ENCODE results near the gene C20orf144. TPM values are rescaled to one million over a fixed set of nuclear protein-coding genes. Genes with fewer than 3 reads are reported as not detected.

Gene C20orf144
- total and polyA plus RNA-seq, 7 donors: 0.12 to 0.66 TPM; not detected in 5

DNA sequence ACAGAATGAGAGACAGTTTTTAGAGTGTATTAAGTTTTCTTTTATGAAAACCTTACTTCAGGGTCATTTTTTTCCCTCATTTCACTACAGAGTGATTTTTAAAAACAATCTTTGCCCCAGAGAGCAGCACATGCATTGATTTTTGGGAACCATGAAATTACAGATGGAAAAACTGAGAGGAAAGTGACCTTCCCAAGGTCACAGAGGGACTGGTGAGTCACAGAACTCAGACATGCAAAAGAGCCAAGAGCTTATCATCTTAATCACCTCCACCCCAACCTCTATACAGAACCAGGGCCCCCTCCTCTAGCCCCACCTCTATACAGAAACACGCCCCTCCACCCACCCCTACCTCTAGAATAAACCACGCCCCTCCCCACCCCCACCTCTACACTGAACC lies 47.3 kb downstream of the C20orf144 start:
- 67 to 82% methylated on average over 2 of the region's 2 CpGs for WGBS, 2 donors
- TF ChIP-seq, protein P1, sequence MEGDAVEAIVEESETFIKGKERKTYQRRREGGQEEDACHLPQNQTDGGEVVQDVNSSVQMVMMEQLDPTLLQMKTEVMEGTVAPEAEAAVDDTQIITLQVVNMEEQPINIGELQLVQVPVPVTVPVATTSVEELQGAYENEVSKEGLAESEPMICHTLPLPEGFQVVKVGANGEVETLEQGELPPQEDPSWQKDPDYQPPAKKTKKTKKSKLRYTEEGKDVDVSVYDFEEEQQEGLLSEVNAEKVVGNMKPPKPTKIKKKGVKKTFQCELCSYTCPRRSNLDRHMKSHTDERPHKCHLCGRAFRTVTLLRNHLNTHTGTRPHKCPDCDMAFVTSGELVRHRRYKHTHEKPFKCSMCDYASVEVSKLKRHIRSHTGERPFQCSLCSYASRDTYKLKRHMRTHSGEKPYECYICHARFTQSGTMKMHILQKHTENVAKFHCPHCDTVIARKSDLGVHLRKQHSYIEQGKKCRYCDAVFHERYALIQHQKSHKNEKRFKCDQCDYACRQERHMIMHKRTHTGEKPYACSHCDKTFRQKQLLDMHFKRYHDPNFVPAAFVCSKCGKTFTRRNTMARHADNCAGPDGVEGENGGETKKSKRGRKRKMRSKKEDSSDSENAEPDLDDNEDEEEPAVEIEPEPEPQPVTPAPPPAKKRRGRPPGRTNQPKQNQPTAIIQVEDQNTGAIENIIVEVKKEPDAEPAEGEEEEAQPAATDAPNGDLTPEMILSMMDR (IDR thresholded peaks at IDR 0.05): no peak
- no peak for TF ChIP-seq POLR2A (IDR thresholded peaks at IDR 0.05)
- TF ChIP-seq POLR2AphosphoS5 (IDR thresholded peaks at IDR 0.05): no peak
- TF ChIP-seq EP300 (IDR thresholded peaks at IDR 0.05): no peak
- Histone ChIP-seq H3K4me1 (no peaks in the 10 kb centered on the region), H3K27ac (no peak overlapping the region), H3K27me3 (no peaks in the 10 kb centered on the region), H3K36me3 (peaks cover 11 to 60% (median 20%) of the 10 kb centered on the region in 4 donors), H3K4me3 (no peak overlapping the region), H3K9me3 (no peaks in the 10 kb centered on the region)
- no peak for DNase-seq
- intact Hi-C loops (cut with DNase I): no loop called here

DNA sequence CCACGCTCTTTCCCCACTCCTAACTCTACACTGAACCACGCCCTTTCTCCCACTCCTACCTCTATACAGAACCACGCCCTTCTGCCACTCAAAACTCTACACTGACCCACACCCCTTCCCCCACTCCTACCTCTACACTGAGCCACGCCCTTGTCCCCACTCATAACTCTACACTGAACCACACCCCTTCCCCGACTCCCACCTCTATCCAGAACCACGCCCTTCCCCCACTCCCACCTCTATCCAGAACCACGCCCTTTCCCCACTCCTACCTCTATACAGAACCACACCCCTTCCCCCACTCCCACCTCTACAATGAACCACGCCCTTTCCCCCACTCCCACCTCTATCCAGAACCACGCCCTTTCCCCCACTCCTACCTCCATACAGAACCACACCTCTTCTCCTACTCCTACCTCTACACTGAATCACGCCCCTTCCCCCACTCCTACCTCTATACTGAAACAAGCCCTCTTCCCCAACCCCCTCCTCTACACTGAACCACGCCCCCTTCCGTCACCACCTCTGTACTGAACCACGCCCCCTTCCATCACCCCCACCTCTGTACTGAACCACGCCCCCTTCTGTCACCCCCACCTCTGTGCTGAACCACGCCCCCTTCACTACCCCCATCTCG lies 47.9 kb downstream of the C20orf144 start:
- intact Hi-C loops (cut with DNase I): no loop called here
- 74 to 82% methylated on average over 16 of the region's 16 CpGs for WGBS, 2 donors
- peaks cover 11 to 65% (median 20%) of the 10 kb centered on the region in 4 donors for H3K36me3 ChIP-seq

DNA sequence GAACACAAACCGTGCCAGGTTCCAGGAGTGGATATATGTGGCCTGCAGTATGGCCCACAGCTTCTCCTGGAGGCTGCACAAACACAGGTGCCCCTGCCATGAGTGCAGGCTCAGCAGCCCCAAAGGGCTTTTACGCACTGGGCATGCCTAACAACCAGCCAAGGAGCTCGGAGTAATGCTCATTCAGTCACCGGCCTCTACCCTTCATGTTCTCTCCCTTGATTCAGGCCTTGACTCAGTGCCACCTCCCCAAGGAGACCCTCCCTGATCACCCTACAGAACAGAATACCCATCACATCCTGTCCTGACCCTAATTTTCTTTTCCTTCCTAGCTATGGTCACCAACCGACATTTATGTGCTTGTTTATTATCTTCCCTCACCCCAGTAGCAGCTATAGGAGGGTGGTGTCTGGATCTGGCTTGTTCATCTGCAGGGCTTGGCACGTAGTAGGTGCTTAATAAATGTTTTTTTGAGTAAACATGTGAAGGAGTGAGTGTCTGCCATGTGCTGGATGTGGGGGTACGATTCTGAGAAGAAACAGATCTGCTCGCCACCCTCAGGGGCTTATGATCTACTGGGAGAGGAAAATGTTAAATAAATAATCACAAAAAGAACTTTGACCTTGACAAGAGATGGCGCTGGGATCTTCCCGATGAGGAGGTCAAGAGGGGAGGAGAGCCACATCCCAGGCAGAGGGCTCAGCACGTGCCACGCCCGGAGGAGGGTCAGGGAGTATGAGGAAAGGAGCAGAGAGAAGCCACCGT lies 48.7 kb downstream of the C20orf144 start:
- TF ChIP-seq POLR2A (IDR thresholded peaks at IDR 0.05) (no peak), EP300 (IDR thresholded peaks at IDR 0.05) (no peak), POLR2AphosphoS5 (IDR thresholded peaks at IDR 0.05) (no peak)
- TF ChIP-seq, protein P1 (IDR thresholded peaks at IDR 0.05): no peak
- Histone ChIP-seq H3K9me3 (no peaks in the 10 kb centered on the region), H3K4me3 (no peak overlapping the region), H3K36me3 (peaks cover 11 to 65% (median 20%) of the 10 kb centered on the region in 4 donors), H3K27me3 (no peaks in the 10 kb centered on the region), H3K4me1 (no peaks in the 10 kb centered on the region), H3K27ac (no peak overlapping the region)
- intact Hi-C loops (cut with DNase I): no loop called here
- 67 to 72% methylated on average over 14 of the region's 14 CpGs for WGBS, 2 donors
- no peak for DNase-seq

More for the DNA sequence above, 47.9 kb downstream of the C20orf144 start:
- no peak for DNase-seq
- H3K27ac ChIP-seq: no peak overlapping the region
- no peaks in the 10 kb centered on the region for H3K4me1 ChIP-seq
- no peaks in the 10 kb centered on the region for H3K9me3 ChIP-seq
- H3K4me3 ChIP-seq: no peak overlapping the region
- TF ChIP-seq, protein P1 (IDR thresholded peaks at IDR 0.05): no peak
- no peak for TF ChIP-seq POLR2AphosphoS5 (IDR thresholded peaks at IDR 0.05)
- H3K27me3 ChIP-seq: no peaks in the 10 kb centered on the region

DNA sequence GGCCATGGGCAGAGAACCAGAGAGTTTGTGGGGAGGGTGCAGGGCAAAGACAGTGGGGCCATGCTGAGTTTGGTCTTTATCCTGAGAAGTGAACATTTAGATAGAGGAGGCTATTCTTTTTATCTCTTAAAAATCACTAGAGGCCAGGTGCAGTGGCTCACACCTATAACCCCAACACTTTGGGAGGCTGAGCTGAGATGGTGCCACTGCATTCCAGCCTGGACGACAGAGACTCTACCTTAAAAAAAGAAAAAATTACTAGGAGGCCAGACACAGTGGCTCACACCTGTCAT lies 49.3 kb downstream of the C20orf144 start:
- DNase-seq: no peak
- Histone ChIP-seq H3K4me1 (no peaks in the 10 kb centered on the region), H3K36me3 (peaks cover 11 to 61% (median 20%) of the 10 kb centered on the region in 4 donors), H3K9me3 (no peaks in the 10 kb centered on the region), H3K27ac (no peak overlapping the region), H3K4me3 (no peak overlapping the region), H3K27me3 (no peaks in the 10 kb centered on the region)
- TF ChIP-seq POLR2A (IDR thresholded peaks at IDR 0.05) (no peak), POLR2AphosphoS5 (IDR thresholded peaks at IDR 0.05) (no peak), EP300 (IDR thresholded peaks at IDR 0.05) (no peak)
- TF ChIP-seq, protein P1 (IDR thresholded peaks at IDR 0.05): no peak
- WGBS, 2 donors: 83 to 93% methylated on average over 1 of the region's 1 CpG
- intact Hi-C loops (cut with DNase I): no loop called here

Other genes with a start within 250 kb of the C20orf144 start
- gene SNTA1, start 218.6 kb upstream of the C20orf144 start, total RNA-seq: 10 to 100 TPM; 29.3 to 42.7 (median 33.4) TPM
- gene SNTA1, start 218.6 kb upstream of the C20orf144 start, polyA plus RNA-seq: 1 to 10 TPM; 5.8 to 7.8 (median 6.1) TPM
- gene CBFA2T2, start 172.2 kb upstream of the C20orf144 start, total RNA-seq: 10 to 100 TPM; 17.1 to 26.0 (median 20.9) TPM
- gene CBFA2T2, start 172.2 kb upstream of the C20orf144 start, polyA plus RNA-seq: 10 to 100 TPM in 1 of 3 donors, 1 to 10 TPM in 2; 5.4 to 12.7 (median 6.5) TPM
- gene ACTL10, start 4.6 kb downstream of the C20orf144 start, total RNA-seq: 1 to 10 TPM in 1 of 4 donors, under 1 TPM in 3; 0.54 to 1.1 (median 0.61) TPM
- 1 to 10 TPM in 2 of 3 donors, under 1 TPM in 1; 0.60 to 4.5 (median 1.6) TPM for gene ACTL10, start 4.6 kb downstream of the C20orf144 start, polyA plus RNA-seq
- gene NECAB3, start 12.1 kb downstream of the C20orf144 start, total RNA-seq: 10 to 100 TPM; 44.6 to 50.1 (median 48.0) TPM
- 10 to 100 TPM; 27.1 to 30.7 (median 30.0) TPM for gene NECAB3, start 12.1 kb downstream of the C20orf144 start, polyA plus RNA-seq
- 1 to 10 TPM in 1 of 4 donors, under 1 TPM in 3; 0.33 to 1.7 (median 0.83) TPM for gene E2F1, start 24.1 kb downstream of the C20orf144 start, total RNA-seq
- gene E2F1, start 24.1 kb downstream of the C20orf144 start, polyA plus RNA-seq: 10 to 100 TPM in 1 of 3 donors, 1 to 10 TPM in 2; 1.8 to 13.1 (median 5.1) TPM
- gene PXMP4, start 58.0 kb downstream of the C20orf144 start, total RNA-seq: 1 to 10 TPM; 4.5 to 6.8 (median 6.7) TPM
- gene PXMP4, start 58.0 kb downstream of the C20orf144 start, polyA plus RNA-seq: 1 to 10 TPM; 4.8 to 8.2 (median 5.8) TPM
- gene ZNF341, start 69.7 kb downstream of the C20orf144 start, total RNA-seq: 1 to 10 TPM; 1.2 to 2.5 (median 1.7) TPM
- 1 to 10 TPM; 3.0 to 7.9 (median 5.5) TPM for gene ZNF341, start 69.7 kb downstream of the C20orf144 start, polyA plus RNA-seq
- gene CHMP4B, start 149.0 kb downstream of the C20orf144 start, total RNA-seq: 100 to 1,000 TPM; 102 to 115 (median 108) TPM
- 100 to 1,000 TPM; 212 to 394 (median 250) TPM for gene CHMP4B, start 149.0 kb downstream of the C20orf144 start, polyA plus RNA-seq